Naive B cell (primary cell): ENCODE results near the gene GALK2. TPM values are rescaled to one million over a fixed set of nuclear protein-coding genes. Genes with fewer than 3 reads are reported as not detected.
"Not testable (repeated sequence)": the region's sequence is repeated elsewhere in the genome, so short reads cannot be mapped to it uniquely, and the experiment has no call there.

Experiments used
- ATAC-seq, 2 donors: fragments of 150-1000 bp; cut with Tn5 transposase; 2 replicates each; pipeline ENCODE4 v1.10.0; 2021; ENCODE audit warnings: low read depth in 2 of 2, mild to moderate bottlenecking in 2 of 2, moderate library complexity in 2 of 2
- DNase-seq: peaks from one replicate; pipeline ENCODE4 v3.0.0; 2022
- H3K27ac Mint-ChIP-seq, 6 donors: one replicate each; pipeline ENCODE4 v1.8.0; 2020 to 2022; ENCODE audit warnings: mild to moderate bottlenecking in 6 of 6, mixed read lengths in 6 of 6, moderate library complexity in 5 of 6, inconsistent platforms in 2 of 6
- H3K27me3 Mint-ChIP-seq, 3 donors: one replicate each; pipeline ENCODE4 v1.8.0; 2021 to 2022; ENCODE audit warnings: mixed read lengths in 3 of 3, mild to moderate bottlenecking in 1 of 3
- H3K36me3 Mint-ChIP-seq, 2 donors: one replicate each; pipeline ENCODE4 v1.8.0; 2020 to 2022; ENCODE audit warnings: mixed read lengths in 2 of 2, inconsistent platforms in 1 of 2, mild to moderate bottlenecking in 1 of 2
- H3K4me1 Mint-ChIP-seq, 3 donors: one replicate each; pipeline ENCODE4 v1.8.0; 2020 to 2022; ENCODE audit warnings: mixed read lengths in 3 of 3, inconsistent platforms in 1 of 3, mild to moderate bottlenecking in 1 of 3, moderate library complexity in 1 of 3
- H3K4me3 Mint-ChIP-seq, 8 donors: one replicate each; pipeline ENCODE4 v1.8.0; 2020 to 2022; ENCODE audit warnings: mild to moderate bottlenecking in 8 of 8, mixed read lengths in 8 of 8, moderate library complexity in 8 of 8, inconsistent platforms in 2 of 8
- H3K9me3 Mint-ChIP-seq, 7 donors: one replicate each; pipeline ENCODE4 v1.8.0; 2020 to 2022; ENCODE audit warnings: mixed read lengths in 7 of 7, mild to moderate bottlenecking in 5 of 7, inconsistent platforms in 2 of 7, moderate library complexity in 1 of 7
- polyA plus RNA-seq, 6 donors: library from polyadenylated mRNA; unstranded; fragments of 300-500 nt; fragmentation: Illumina TruSeq; gene quantifications; one replicate each; pipeline ENCODE4 v1.2.3, GENCODE V29; 2021; ENCODE audit warnings: low read depth in 6 of 6

The GALK2 gene
- polyA plus RNA-seq, 6 donors from 2014 or later = 12.6 to 26.4 (median 15.4) TPM

DNA sequence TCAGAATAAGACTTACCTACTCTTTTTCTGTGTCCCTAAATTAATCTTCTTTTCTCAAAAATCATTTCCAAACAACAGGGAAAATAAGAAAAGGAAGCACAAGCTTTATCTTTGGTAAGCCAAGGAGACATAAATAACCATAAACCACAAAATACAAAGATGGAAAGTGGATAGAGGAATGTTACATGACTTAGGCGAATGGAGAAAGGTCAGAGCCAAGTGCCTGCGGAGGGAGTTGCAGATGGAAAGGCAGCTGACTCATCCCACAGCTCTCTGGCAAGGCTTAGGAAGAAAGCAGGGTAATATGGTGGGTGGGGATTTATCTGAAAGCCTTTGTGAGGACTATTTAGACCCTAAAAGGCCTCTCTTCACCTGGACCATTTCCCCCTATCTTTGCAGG is 72.8 kb downstream of the GALK2 start:
- H3K27ac Mint-ChIP-seq = no peak overlapping the region
- ATAC-seq (no peak), DNase-seq (no peak)
- no peaks in the 10 kb centered on the region for H3K27me3 Mint-ChIP-seq
- H3K36me3 Mint-ChIP-seq = peaks cover 25 to 32% of the 10 kb centered on the region in 2 donors
- H3K9me3 Mint-ChIP-seq = no peaks in the 10 kb centered on the region
- no peak overlapping the region for H3K4me3 Mint-ChIP-seq
- peaks cover 0 to 9% (median 0%) of the 10 kb centered on the region in 3 donors for H3K4me1 Mint-ChIP-seq

- no peak overlapping the region for H3K4me3 Mint-ChIP-seq
- no peak for ATAC-seq
- peaks cover 0 to 20% (median 7%) of the 10 kb centered on the region in 7 donors for H3K9me3 Mint-ChIP-seq
- H3K27me3 Mint-ChIP-seq = no peaks in the 10 kb centered on the region
- H3K27ac Mint-ChIP-seq = peak overlapping the region in 1 of 6 donors; percentile 33
- H3K36me3 Mint-ChIP-seq = peaks cover 42 to 51% of the 10 kb centered on the region in 2 donors
- H3K4me1 Mint-ChIP-seq = peaks cover 0 to 9% (median 0%) of the 10 kb centered on the region in 3 donors
- DNase-seq = no peak
These were observed 77.6 kb downstream of the GALK2 start for GRCh38 chr15:49247556-49248110.

DNA sequence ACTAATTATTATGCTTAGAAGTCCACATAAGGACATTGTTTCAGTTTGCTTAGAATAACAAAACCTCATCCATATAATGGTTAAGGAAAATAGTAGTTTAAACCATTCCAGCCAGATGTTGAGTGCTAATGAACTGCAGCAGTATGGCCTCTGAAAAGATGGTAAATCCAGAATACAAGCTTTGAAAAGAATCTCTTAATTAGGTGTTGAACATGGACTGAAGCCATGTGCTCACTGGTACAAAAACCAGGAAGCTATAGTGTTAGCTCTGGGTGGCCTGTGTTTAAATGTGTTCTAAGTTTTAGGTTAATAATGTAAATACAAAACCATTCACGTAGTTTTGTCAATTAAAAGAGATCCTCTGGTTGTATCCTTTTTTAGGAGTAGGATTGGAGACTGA is 78.2 kb downstream of the GALK2 start:
- H3K4me1 Mint-ChIP-seq = peaks cover 0 to 9% (median 5%) of the 10 kb centered on the region in 3 donors
- no peak overlapping the region for H3K4me3 Mint-ChIP-seq
- ATAC-seq = no peak
- H3K9me3 Mint-ChIP-seq = peaks cover 0 to 20% (median 7%) of the 10 kb centered on the region in 7 donors
- no peak overlapping the region for H3K27ac Mint-ChIP-seq
- no peak for DNase-seq
- H3K27me3 Mint-ChIP-seq = no peaks in the 10 kb centered on the region
- H3K36me3 Mint-ChIP-seq = peaks cover 39 to 48% of the 10 kb centered on the region in 2 donors

DNA sequence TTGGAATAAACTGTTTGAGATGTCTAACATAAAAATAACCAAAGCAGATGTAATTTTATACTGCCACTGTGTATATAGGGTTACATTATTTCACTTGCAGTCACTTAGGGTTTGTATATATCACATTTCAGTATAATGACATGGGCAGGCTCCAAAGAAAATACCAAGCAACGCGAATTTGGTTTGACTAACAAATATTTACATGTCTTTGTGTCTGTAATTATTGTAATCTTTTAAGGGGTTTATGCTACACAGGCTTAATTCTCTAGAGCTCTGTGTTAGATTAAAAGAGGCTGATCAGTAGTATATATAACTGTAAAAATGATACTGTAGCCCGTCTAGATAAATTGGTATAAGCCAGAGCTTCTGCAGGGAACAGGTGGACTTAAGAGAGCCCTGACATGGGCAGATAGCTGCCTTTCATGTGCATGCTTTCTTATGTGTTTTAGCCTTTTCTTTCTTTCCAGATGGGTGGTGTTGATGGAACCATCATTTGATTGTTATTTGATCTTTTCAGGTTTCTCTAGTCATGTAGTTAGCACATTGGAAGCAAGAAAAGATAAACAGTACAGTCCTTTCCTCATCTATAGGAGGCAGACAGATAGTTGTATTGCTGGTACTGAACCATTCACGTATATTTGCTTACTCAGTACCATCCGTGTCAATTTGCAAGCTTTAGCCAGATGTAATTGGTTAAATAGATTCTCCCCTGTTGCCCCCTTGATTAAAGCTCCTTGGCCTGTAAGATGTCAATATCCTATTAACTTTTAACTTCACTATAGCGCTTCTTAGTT is 86.1 kb downstream of the GALK2 start:
- no peak for DNase-seq
- Mint-ChIP-seq H3K27me3 (no peaks in the 10 kb centered on the region), H3K9me3 (peaks cover 0 to 13% (median 10%) of the 10 kb centered on the region in 7 donors), H3K27ac (peak overlapping the region in 2 of 6 donors; percentile 28 to 35), H3K4me1 (peaks cover 0 to 5% (median 2%) of the 10 kb centered on the region in 3 donors), H3K36me3 (peaks cover 8 to 11% of the 10 kb centered on the region in 2 donors), H3K4me3 (no peak overlapping the region)
- ATAC-seq = no peak

GRCh38 chr15:49265117-49265516 is 95.1 kb downstream of the GALK2 start:
- not testable (repeated sequence) for H3K4me1 Mint-ChIP-seq

DNA sequence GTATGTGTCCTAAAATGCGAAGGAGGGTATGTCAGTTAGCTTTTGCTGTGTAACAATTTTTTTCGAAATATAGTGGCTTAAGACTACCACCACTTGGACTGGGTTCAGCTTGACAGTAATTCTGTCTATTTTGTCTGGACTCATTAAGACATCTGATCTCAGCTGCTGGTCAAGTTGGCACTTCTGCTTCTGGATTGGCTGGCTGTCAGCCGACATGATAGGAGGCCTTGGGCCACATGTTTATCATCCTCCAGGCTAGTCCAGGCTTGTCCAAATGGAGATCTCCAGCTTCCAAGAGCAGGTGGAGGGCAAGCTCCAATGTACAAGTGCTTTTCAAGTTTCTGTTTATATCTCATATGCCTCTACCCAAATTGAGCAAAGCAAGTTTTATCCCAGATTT is 95.9 kb downstream of the GALK2 start:
- DNase-seq (no peak), ATAC-seq (no peak)
- H3K36me3 Mint-ChIP-seq = peaks cover 15 to 22% of the 10 kb centered on the region in 2 donors
- H3K27ac Mint-ChIP-seq = peak overlapping the region in 1 of 6 donors; percentile 78
- H3K4me1 Mint-ChIP-seq = no peaks in the 10 kb centered on the region
- H3K9me3 Mint-ChIP-seq = peaks cover 3 to 10% (median 4%) of the 10 kb centered on the region in 7 donors
- H3K4me3 Mint-ChIP-seq = peak overlapping the region in 1 of 8 donors; percentile 35
- H3K27me3 Mint-ChIP-seq = no peaks in the 10 kb centered on the region

More at GRCh38 chr15:49265117-49265516, 95.1 kb downstream of the GALK2 start:
- not testable (repeated sequence) for H3K4me3 Mint-ChIP-seq, H3K9me3 Mint-ChIP-seq, DNase-seq, H3K27ac Mint-ChIP-seq, ATAC-seq, H3K27me3 Mint-ChIP-seq
- H3K36me3 Mint-ChIP-seq = peaks cover 15 to 18% of the 10 kb centered on the region in 2 donors

- no peaks in the 10 kb centered on the region for H3K27me3 Mint-ChIP-seq
- H3K9me3 Mint-ChIP-seq = peaks cover 0 to 4% (median 0%) of the 10 kb centered on the region in 7 donors
- H3K4me3 Mint-ChIP-seq = no peak overlapping the region
- no peak for ATAC-seq
- H3K4me1 Mint-ChIP-seq = no peaks in the 10 kb centered on the region
- peaks cover 15 to 18% of the 10 kb centered on the region in 2 donors for H3K36me3 Mint-ChIP-seq
- DNase-seq = no peak
- H3K27ac Mint-ChIP-seq = no peak overlapping the region
These were observed 100.7 kb downstream of the GALK2 start for GRCh38 chr15:49270541-49271421.

- peak overlapping the region in 1 of 6 donors; percentile 21 for H3K27ac Mint-ChIP-seq
These were observed 103.8 kb downstream of the GALK2 start for GRCh38 chr15:49273734-49274318.

DNA sequence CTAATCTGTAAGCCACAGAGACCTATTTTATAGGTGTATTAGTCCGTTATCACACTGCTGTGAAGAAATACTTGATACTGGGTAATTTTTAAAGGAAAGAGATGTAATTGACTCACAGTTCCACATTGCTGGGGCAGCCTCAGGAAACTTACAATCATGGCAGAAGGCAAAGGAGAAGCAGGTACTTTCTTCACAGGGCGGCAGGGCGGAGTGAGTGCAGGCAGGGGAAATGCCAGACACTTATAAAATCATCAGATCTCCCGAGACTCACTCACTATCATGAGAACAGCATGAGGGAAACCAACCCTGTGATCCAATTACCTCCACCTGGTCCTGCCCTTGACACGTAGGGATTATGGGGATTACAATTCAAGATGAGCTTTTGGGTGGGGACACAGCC is 108.7 kb downstream of the GALK2 start:
- no peak overlapping the region for H3K4me3 Mint-ChIP-seq
- H3K27ac Mint-ChIP-seq = no peak overlapping the region
- peaks cover 0 to 5% (median 0%) of the 10 kb centered on the region in 7 donors for H3K9me3 Mint-ChIP-seq
- no peaks in the 10 kb centered on the region for H3K4me1 Mint-ChIP-seq
- ATAC-seq (no peak), DNase-seq (no peak)
- H3K36me3 Mint-ChIP-seq = peaks cover 24 to 39% of the 10 kb centered on the region in 2 donors
- H3K27me3 Mint-ChIP-seq = no peaks in the 10 kb centered on the region

More at GRCh38 chr15:49273734-49274318, 103.8 kb downstream of the GALK2 start:
- no peak for DNase-seq
- Mint-ChIP-seq H3K4me1 (no peaks in the 10 kb centered on the region), H3K27me3 (no peaks in the 10 kb centered on the region), H3K9me3 (no peaks in the 10 kb centered on the region), H3K4me3 (no peak overlapping the region), H3K36me3 (peaks cover 7 to 17% of the 10 kb centered on the region in 2 donors)
- no peak for ATAC-seq

GRCh38 chr15:49279521-49280456 is 109.7 kb downstream of the GALK2 start:
- Mint-ChIP-seq H3K36me3 (peaks cover 31 to 46% of the 10 kb centered on the region in 2 donors), H3K27ac (no peak overlapping the region), H3K4me1 (no peaks in the 10 kb centered on the region), H3K4me3 (no peak overlapping the region), H3K27me3 (no peaks in the 10 kb centered on the region), H3K9me3 (peaks cover 0 to 5% (median 0%) of the 10 kb centered on the region in 7 donors)
- ATAC-seq = no peak
- no peak for DNase-seq

- Mint-ChIP-seq H3K4me1 (no peaks in the 10 kb centered on the region), H3K9me3 (peaks cover 0 to 5% (median 0%) of the 10 kb centered on the region in 7 donors), H3K36me3 (peaks cover 47 to 62% of the 10 kb centered on the region in 2 donors), H3K27ac (no peak overlapping the region), H3K27me3 (no peaks in the 10 kb centered on the region), H3K4me3 (no peak overlapping the region)
- ATAC-seq (no peak), DNase-seq (no peak)
These were observed 112.3 kb downstream of the GALK2 start for GRCh38 chr15:49282366-49282765.
